GM19351 (cell line): ENCODE results near the gene COQ8A.
A peak's percentile ranks its signal among the peaks of the same experiment; 100 is the strongest.

Source experiments
- ATAC-seq: cut with Tn5 transposase; IDR thresholded peaks from one replicate; pipeline ENCODE4 v1.9.1; 2021; ENCODE audit warnings: mild to moderate bottlenecking, moderate library complexity; ENCODE audit not compliant: unreplicated experiment

COQ8A gene

DNA sequence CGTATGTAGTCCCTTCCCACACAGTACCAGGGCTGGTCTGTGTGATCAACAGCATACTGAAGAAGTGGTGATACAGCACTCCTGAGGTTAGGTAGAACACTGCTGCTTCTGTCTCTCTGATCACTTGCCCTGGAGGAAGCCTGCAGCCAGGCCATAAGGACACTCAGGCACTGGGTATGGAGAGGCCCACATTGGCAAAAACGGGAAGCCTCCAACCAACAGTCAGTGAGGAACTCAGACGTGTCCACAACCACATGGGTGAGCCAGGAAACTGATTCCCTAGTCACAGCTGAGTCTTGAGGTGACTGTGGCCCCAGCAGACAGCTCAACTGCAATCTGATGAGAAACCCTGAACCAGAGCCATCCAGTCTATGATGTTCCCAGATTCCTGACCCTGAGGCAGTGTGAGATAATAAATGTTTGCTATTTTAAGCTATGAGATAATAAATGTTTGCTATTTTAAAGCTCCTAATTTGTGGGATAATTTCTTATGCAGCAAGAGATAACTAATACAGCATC, 62.5 kb downstream of the COQ8A start:
- ATAC-seq, result no peak

DNA sequence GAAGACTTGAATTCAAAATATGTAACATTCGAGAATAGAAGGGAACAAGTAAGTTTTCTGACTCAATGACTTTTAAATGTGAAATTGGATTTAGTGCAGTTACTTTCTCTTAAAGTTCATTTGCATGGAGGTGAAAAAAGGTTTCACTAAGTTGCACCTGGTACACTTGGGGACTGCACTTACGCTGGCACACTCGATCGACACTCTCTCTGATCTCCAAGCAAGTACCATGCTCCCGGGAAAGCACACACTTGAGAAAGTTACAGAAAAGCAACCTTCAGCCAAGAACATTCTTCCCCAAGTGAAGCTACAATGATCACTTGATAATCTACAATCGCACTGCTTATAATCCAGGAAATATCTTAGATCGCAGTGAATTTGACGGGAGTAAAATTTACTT, 63.1 kb downstream of the COQ8A start:
- no peak for ATAC-seq

DNA sequence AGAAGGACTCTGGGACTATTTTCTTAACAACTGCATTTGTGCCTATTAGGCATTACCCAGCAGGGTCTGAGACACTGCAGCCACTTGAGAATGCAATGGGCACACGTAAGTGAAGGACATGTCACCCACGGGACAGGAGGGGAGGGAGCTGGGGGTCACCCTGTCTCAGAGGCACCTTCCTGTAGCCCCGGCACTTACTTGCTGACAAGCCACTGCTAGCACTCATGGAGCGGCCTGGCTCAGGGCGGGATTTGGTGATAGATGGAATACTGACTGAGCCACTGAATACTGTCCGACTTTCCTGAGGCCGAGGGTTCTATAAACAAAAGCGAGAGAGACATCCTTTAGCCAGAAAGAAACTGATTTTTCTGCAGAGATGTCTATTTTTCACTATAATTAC, 64.7 kb downstream of the COQ8A start:
- ATAC-seq, result no peak

DNA sequence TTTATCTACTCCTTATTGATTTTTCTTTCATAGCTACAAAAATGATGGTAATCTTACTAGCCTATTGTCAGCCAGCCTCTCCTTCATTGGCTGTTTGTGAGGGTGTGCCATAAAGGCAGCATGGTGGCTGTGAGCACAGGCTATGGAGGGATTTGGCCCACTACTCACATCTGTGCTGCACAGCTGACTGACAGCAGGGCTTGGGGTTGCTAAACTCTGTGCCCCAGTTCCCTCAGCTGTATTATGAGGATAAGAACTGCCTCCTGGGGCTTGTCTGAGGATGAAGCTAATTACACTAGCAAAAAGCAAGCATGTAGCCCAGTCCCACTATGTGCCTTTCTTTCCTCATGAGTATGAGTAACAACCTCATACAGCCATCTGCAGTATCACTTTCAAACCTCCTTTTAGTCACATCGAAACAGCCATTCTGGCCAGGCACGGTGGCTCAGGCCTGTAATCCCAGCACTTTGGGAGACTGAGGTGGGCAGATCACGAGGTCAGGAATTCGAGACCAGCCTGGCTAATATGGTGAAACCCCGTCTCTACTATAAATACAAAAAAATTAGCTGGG, 66.2 kb downstream of the COQ8A start:
- peak; percentile 91 for ATAC-seq

DNA sequence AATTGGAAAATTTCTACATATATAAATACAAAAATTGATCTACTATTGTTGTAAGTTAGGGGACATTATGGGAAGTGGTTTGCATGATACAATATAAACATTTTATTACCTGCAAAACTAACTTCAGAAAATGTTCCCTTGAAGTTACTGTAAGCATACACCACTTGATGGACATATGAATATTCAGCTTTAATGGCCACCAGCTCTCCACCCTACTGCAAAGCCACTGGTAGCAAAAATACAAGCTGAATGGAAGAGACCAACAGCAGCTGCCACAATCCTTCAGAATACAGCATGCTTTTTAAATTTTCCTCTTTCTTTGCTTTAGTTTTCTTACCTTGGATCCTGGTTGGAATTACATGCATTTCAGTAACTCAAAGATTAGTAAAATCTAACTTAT, 69.8 kb downstream of the COQ8A start:
- no peak for ATAC-seq

DNA sequence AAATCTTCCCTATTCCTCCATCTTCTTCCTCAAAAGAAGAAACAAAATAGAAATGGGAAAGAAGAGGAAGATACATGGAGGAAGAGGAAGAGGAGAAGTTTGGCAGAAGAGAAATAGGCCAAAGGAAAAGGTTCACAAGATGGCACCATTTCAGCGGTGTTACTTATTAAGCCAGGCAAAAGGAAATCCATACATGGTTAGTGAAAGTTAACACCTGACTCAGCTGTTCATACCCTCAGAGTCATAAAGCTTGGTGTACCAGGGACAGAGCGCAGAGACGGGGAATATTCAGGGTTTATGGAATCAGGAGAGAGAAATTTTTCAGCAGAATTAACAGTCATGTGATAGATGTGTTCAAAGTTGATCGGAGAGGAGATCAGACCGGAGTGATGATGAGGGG, 70.6 kb downstream of the COQ8A start:
- ATAC-seq, result no peak

DNA sequence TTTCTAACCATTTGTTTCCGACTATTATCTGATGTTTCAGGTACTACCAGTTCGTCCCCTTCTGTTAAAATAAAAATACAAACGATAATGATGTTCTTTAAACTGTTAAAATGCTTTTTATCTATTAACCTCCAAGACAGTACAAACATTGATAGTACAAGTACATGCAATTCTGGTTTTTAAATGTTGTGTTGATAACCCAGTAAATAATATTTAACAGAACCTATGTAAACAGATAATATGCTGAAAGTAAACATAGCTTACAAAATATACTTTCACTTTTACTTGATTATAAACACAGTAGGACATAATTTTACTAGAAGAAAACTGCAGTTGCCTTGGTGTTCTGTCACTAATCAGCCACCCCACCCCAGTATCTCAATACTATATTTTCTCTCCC, 76.9 kb downstream of the COQ8A start:
- no peak for ATAC-seq

DNA sequence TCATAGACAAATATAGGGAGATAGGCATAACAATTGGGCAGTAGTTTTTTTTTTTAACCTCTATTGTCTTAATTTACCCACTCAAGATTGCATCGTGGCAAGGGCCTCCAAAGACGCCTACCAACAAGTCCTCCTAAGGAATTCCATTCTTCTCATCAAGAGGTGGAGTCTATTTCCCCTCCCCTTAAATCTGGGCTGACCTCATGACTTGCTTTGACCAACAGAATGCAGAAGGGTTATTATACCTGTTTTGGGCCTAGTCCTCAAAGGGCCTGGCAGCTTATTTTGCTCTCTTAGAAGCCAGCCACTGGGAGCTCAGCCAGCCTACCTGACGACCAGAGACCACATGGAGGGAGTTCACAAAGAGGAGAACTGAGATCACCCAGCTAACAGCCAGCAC, 92.3 kb downstream of the COQ8A start:
- no peak for ATAC-seq

DNA sequence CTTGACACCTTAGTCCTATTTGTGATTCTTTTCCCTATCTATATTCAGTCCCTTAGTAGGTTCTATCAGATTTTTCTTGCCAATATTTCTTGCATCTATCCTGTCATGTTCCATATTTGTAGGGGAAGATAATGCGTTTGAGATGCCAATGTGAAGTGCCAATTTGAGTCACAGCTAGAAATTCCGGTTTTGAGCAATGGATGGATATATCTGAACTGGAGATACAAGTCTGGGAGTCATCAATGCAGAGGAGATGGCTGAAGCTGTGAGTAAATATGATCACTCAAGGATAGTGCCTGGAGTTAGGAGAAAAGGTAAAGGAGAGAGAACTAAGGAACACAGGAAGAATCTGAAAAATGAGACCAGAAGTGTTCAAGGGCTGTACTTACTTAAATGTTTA, 93.8 kb downstream of the COQ8A start:
- no peak for ATAC-seq

DNA sequence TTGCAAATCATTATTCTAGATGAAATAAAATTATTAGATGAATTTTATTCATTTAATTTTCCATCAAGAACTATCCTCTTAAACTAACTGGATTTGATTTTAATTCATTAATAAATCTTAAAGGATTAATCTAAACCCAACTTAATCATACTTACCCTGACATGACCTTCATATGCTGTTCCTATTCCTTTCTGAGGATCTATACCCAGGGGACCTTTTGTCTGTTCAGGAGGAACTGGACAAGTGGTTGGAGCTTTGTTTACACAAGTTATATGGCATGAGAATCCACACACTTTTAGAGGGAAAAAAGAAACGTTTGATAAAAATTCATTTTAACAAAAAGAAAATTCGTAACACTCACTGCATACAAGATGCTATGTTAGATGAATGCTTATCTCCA, 95.2 kb downstream of the COQ8A start:
- ATAC-seq, result no peak

DNA sequence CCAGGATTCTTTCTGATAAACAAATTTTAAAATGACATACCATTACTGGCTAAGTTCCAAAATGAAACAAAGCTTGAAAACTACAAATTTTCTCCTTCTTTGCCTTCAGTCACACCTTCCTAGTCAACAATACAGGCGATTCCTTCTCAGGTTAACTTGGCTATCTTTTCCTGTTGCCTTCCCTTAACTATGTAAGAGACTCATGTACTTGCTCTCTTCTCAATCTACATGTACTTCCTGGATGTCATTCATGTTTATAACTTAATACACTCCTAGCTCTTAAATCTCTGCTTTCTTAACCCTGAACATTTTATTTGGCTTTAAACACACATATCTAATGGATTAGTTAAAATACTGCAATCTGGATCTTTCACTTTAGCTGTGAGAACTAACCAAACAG, 97.0 kb downstream of the COQ8A start:
- no peak for ATAC-seq
